NCI-H1417 treated with DMSO at 0.1 percent for 48 hours (cell line): ENCODE measurements around the gene CLEC12A.

ENCODE experiments used
- DNase-seq: peaks from one replicate; lab custom pipeline; 2025; lab: John Stamatoyannopoulos, UW

CLEC12A gene

DNA sequence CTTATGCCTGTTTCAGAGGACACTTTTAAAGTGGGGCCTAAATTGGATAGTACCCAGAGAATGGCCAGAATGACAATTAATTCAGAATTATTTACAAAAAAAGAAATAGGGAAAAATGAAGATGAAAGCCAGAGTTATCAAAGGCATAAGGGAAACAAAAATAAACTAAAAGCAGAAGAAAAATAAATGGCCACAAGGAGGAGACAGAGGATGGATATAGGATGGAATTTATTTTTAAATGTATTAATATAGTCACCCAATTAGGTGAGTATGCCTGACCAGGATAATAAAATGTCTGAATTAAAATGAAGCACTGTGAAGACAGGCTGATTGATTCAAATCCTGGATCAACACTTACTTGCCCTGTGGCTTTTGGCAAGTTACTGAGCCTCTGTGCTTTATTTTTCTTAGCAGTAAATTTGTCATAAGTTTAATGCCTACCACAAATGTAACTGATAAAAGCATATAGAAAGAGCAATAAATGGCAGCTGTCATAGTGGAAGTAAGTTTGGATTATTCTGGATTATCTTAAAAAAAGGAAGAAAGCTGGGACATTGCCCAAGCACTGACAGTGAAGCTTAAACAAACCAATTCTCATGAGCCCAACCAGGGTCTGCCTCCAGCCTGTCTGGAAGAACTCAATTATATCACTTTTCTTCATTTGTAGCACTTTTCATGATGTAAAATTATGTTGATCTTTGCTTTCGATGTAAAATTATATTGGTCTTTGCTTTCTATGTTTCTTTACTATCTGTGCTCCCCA lies 62.8 kb downstream of the CLEC12A start:
- no peak for DNase-seq
